ENCODE results near the gene PGS1.

The PGS1 gene

DNA sequence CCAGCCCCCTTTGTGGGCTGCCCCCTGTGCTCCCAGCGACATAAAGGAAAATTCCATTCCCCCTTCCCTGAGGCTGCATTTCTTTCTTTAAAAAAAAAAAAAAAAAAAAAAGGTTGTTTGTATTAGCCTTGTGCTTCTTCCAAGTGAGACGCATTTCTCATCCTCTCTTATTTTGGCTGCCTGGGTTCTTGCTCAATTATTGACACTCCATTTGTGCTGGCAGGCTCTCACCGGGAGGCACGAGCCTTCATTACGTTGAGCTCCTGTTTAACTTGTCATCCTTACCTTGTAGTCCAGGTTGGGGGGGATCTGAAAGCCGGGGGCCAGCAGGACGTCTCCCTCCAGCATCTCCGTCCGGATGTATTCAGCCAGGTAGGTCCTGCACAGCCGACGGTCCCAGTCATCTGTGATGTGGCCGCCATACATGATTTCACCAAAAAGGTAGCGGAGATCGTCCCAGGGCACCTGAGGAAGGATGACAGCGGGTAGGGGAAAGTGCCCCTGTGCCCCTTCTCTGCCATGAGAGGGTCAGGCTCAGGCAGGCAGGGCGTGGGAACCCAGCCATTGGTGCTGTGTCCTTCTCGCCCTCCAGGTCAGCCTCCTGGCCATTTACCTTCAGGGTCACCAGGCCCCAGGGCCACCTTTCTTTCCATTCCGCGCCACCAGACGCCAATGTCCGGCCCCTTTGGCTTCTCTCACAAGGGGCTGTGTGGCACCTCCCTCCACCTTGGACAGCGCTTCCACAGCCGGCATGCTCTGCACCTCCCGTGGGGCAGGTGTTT, 50.6 kb downstream of the PGS1 start:
- no peak for DNase-seq

DNA sequence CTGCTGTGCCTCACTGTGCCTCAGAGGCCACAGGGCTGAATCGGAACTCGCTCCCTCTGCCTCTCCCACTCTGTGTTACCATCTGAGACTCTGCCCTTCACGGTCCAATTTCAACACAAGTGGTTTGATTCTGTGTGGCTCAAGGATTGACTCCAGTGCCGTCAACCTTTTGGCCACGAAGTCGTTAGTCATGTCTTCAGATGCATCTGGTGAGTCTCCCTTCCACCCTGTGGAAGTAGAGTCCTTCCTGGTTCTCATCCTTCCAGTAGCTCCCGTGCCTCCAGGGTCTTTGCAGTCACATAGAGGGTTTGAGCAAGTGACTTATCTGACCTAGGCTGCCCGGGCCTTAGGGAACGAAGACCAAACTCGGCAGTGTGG, 51.2 kb downstream of the PGS1 start:
- no peak for DNase-seq

DNA sequence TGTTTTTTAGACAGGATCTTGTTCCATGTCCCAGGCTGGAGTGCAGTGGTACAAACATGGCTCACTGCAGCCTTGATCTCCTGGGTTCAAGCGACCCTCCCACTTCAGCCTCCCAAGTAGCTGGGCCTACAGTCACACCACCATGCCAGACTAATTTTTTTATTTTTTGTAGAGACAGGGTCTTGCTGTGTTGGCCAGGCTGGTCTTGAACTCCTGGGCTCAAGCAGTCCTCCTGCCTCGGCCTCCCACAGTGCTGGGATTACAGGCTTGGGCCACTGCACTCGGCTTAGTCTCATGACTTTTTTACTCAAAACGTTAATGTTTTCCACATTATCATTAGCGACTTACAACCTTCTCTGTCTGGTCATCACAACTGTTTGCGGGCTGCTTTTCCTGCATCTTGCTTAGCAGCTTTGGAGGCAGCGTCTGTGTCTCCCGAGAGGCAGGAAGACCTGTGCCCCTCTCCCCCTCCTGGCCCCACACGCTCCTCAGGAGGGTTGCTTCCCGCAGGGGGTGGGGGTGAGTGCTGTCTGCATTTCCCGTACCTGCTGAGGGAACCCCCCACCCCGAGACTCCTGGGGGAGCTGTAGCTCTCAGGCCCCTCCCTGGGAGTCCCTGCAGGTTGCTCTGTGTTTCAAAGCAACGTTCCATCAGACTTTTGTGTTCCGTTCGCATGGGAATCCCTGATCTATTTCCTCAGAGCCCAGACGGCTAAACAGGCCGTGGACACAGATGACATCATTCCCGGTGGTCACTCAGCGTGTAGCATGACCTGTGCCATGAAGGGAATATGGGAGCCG, 52.6 kb downstream of the PGS1 start:
- no peak for DNase-seq

GRCh38 chr17:78431692-78431958, 53.2 kb downstream of the PGS1 start:
- DNase-seq, result no peak

DNA sequence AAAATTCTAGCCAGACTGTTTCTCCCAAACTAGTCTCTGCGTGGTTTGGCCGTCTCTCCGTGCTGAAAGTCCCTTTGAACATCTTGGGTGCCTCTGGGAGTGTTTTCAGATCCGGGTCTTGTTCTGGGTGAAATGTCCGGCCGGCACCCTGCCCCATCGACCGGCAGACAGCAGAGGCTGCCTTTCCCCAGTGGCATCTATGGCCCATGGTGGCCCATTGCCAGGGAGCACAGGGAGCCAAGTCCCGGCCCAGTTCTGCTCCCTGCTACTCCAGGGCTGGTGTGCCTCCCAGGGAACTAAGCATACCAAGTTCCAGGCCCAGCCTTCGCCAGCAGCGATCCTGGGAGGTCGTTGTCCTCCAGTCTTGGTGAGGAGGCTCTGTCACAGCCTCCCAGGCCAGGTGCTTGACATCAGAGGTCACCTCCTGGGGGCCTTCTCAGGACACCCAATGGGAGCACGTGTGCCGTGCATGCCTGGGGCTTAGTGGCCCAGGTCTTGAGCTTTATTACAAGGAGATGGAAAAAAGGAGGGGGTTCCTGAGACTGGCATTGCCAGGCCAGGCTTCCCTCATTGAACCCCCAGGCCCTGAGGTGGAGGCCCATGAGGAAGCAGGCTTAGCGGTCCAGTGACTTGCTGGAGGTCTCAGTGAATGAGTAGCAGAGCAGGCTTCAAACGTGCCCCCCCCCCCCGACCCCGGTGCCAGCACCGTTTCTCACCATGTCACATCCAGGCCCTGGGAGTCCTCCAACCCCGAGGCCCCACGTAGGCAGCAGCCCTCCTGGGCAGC, 54.0 kb downstream of the PGS1 start:
- no peak for DNase-seq

GRCh38 chr17:78433013-78433727, 54.7 kb downstream of the PGS1 start:
- DNase-seq, result no peak

DNA sequence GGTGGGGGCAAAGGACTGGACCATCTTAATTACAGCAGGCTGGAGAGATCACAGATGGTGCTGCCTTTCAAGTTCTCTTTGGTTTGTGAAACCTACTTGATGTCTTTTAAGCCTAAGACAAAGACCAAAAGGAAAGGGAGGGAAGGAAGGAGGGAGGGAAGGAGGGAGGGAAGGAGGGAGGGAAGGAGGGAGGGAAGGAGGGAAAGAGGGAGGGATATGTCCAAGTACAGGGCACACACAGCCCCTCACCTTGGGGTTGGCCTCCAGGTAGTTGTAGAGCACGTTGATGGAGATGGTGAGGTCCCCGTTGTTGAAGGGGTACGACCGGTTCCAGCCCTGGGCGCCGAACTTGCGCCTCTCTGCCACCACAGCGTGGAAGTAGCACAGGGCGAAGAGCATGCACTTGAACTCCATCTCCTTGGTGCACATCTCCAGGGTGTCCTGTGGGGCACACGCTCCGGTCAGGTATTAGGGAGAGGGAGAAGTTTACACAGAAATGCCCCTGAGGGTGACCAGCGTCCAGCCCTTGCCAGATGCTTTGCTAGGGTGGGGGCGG, 55.4 kb downstream of the PGS1 start:
- no peak for DNase-seq

DNA sequence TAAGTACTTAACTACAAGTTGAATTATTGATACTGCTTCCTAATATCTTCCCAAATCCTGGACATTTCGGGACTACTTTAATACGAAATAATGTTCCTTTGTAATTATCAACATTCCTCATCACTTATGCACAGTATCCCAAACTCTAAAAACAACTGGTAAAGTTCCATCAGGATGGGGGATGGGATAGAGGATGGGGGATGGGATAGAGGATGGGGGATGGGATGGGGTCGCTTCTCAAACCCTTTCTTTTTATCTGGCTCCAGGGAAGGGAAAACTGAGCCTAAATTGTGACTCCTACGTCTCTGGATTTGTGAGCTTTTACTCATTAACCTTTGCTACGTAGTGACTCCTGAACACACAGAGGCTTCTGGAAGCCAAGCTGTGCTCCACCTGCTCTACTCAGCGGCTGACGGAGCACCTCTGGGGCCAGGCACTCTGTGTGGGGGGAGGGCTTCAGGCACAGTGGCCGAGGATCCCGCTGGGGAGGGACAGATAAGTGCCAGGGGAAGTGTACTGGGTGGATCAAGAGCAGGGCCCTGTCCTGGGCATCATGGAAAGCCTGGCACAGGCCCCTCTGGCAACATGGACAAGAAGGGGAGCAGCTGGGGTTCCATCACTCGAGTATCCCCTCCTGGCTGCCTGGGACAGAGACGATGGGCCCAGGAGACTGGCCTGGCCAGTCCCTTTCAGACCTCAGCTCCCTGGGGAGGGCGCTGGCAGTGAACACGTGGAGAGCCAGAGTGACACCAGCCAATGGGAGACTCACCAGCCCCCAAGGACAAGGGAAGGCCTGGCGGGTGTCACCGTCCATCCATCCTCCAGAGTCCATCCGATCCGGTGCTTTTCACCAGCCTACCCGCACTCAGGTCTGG, 56.2 kb downstream of the PGS1 start:
- DNase-seq, result no peak

GRCh38 chr17:78435330-78436005, 57.0 kb downstream of the PGS1 start:
- DNase-seq, result no peak

DNA sequence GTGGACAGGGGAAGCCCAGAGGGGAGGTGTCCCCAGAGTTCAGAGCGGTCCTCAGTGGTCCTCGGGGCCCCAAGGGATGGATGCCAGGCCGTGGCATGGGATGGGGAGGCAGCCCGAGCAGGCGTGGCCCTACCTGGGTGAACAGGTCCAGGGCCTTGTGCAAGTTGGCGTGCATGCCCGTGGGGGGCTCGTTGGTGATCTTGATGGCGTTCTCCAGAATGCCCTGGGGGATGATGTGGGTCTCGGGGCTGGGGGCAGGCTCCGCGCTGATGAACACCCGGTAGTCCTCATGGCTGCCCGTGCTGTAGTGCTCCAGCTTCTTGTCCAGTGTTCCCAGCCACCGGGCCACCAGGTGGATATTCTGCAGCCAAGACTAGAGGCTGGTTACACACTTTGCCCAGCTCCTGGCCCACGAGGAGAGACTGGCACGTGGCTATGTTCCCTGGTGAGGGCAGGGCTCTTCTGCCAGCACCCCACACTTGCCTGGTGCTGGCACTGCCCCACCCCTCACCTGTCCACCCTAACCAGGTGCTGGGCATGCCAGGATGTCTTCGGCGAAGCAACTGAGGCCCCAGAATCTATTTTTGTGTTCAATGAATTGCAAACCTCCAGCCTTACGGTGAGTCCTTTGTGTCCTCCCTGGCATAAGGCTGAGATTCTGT, 59.2 kb downstream of the PGS1 start:
- no peak for DNase-seq

DNA sequence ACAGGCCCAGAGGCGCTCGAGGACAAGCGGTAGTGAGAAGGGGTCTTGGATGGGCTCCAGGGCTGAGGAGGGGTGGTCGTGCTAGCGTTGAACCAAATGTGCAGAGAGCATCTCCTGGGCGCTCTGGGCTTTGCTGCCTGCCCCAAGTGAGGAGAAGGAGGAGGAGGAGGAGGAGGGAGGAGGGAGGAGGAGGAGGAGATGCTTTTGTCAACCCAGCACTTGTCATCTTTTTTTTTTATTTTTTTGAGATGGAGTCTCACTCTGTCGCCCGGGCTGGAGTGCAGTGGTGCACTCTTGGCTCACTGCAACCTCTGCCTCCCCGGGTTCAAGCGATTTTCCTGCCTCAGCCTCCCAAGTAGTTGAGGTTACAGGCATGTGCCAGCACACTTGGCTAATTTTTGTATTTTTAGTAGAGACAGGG, 59.8 kb downstream of the PGS1 start:
- no peak for DNase-seq

DNA sequence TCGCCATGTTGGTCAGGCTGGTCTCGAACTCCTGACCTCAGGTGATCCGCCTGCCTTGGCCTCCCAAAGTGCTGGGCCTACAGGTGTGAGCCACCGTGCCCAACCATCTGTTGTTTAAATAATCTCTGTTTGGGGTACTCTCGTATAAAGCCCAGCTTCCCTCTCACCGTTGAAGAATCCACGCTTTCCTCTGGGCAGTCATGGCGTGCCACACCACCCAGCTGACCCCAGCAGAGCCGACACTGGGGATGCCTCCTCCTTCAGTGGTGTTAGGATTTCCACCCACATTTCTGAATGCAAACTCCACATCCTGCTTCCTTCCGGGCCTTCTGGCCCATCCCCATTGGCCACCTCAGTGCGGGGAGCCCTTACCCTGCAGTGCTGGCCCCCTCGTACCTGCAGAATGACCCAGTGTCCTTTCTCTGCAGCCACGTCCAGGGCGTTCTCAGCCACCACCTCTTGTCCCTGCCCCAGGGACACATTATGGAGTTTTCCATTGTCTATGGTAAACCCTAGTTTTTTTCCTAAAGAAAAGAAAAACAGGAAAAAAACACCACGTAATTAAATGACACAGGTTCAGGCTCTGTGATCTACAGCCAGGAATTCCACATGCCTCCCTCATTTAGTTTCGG, 60.4 kb downstream of the PGS1 start:
- no peak for DNase-seq

DNA sequence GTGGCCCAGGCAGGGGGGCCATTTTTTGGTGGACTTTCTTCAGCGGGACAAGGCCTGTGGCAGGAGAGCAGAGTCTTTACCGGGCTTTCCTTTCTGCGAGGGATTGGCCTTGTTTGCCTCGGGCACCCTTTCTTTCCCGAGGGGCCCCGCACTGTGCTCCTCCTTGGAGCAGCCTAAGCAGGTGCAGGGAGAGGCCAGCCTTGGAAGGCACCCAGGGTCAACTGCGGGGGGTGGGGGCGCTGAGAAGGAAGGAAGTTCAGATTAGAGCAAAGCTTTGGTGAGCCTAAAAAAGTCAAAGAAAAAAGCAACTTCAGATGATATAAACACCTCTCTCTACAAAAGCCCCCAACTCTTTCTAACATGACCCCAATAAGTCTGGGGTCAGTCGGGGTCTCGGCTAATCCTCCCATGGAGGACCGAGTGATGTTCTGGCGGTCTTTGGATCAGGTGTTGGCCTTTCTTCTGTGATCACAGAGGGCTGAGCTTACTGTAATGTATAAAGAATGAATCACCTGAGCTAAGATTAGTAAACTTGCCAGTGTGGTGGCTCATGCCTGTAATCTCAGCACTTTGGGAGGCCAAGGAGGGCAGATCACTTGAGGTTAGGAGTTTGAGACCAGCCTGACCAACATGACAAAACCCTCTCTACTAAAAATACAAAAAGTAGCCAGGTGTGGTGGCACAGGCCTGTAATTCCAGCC, 63.0 kb downstream of the PGS1 start:
- DNase-seq, result no peak

GRCh38 chr17:78442648-78443218, 64.3 kb downstream of the PGS1 start:
- DNase-seq, result peak; percentile 99

- no peak for DNase-seq
Measured at GRCh38 chr17:78444392-78444791, 65.9 kb downstream of the PGS1 start.

GRCh38 chr17:78446833-78447232, 68.4 kb downstream of the PGS1 start:
- DNase-seq, result no peak

- peak; percentile 22 for DNase-seq
Measured at GRCh38 chr17:78448356-78448993, 70.0 kb downstream of the PGS1 start.

- no peak for DNase-seq
Measured at GRCh38 chr17:78449983-78450595, 71.6 kb downstream of the PGS1 start.

Data from inflammatory macrophage treated with lipopolysaccharide for 4 hours (primary cell).